Thoracic aorta (tissue), 2 donors: Measurements from ENCODE around the gene NCBP3. TPM values are rescaled to one million over a fixed set of nuclear protein-coding genes. Genes with fewer than 3 reads are reported as not detected.
"Not testable (repeated sequence)": the region's sequence is repeated elsewhere in the genome, so short reads cannot be mapped to it uniquely, and the experiment has no call there.

Source experiments
- ATAC-seq: fragments of 150-250 bp; one replicate; pipeline ENCODE4 v1.8.0; 2017; ENCODE audit warnings: low read depth; ENCODE audit not compliant: insufficient number of reproducible peaks, low FRiP score
- DNase-seq: peaks from one replicate; pipeline ENCODE4 v3.0.0-alpha.2; 2020; ENCODE audit warnings: low spot score
- H3K27ac ChIP-seq, 2 donors: fragments of 200-600 bp; sonication (generic); 1 replicate in 1 of 2; 2 replicates in 1 of 2; pipeline ENCODE4 v1.5.1; 2016; ENCODE audit warnings: mild to moderate bottlenecking in 2 of 2, moderate library complexity in 2 of 2
- H3K27me3 ChIP-seq: fragments of 200-600 bp; sonication (generic); replicated peaks from 2 replicates; pipeline ENCODE4 v1.6.0; 2016; ENCODE audit warnings: mild to moderate bottlenecking; ENCODE audit not compliant: insufficient read depth
- H3K36me3 ChIP-seq: fragments of 200-600 bp; sonication (generic); one replicate; pipeline ENCODE4 v1.5.1; 2016
- H3K4me1 ChIP-seq, 2 donors: fragments of 200-600 bp; sonication (generic); 1 replicate in 1 of 2; 2 replicates in 1 of 2; pipeline versions ENCODE4 v1.5.1 to v1.6.0; 2016; ENCODE audit warnings: low read depth in 2 of 2, mild to moderate bottlenecking in 1 of 2; ENCODE audit not compliant: control insufficient read depth in 1 of 2
- H3K4me3 ChIP-seq: fragments of 200-600 bp; sonication (generic); 2 replicates; pipeline ENCODE4 v1.5.1; 2016; ENCODE audit warnings: mild to moderate bottlenecking
- H3K9me3 ChIP-seq: fragments of 200-600 bp; sonication (generic); 2 replicates; pipeline ENCODE4 v1.5.1; 2016
- total RNA-seq, 2 donors: library from RNA; depleted of rRNA; stranded (reverse); fragments of >200 nt; gene quantifications; one replicate each; pipeline versions ENCODE4 v1.1.0 to v1.2.3, GENCODE V29; 2016
- TF ChIP-seq, protein P1 (sequence below): fragments of 200-600 bp; sonication (generic); IDR thresholded peaks from one replicate; pipeline ENCODE4 v1.5.1; 2019; ENCODE audit warnings: antibody characterized with exemption

NCBP3 gene
- total RNA-seq, 2 donors from 2014 or later = 28.8 to 47.8 TPM

DNA sequence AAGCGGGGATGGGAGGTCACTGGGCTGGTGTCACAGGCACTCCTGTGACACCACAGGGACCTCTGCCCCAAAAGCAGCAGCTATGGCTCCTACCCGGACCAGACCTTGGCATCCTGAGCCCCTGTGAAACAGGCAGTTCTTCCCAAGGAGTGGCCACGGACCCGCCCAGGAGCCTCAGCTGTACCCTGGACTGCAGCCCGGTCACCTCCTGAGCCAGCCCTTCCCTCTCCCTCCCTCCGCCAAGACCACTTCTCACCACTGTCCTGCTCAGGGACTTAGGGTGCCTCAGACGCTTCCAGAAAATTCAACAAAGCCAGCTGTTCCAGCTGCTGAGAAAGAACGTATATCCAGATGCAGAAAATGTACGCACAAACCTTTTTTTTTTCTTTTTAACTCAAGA lies 13.9 kb upstream of the NCBP3 start:
- peaks cover 3 to 7% of the 10 kb centered on the region in 2 donors for H3K4me1 ChIP-seq
- H3K27ac ChIP-seq = no peak overlapping the region
- TF ChIP-seq, protein P1, sequence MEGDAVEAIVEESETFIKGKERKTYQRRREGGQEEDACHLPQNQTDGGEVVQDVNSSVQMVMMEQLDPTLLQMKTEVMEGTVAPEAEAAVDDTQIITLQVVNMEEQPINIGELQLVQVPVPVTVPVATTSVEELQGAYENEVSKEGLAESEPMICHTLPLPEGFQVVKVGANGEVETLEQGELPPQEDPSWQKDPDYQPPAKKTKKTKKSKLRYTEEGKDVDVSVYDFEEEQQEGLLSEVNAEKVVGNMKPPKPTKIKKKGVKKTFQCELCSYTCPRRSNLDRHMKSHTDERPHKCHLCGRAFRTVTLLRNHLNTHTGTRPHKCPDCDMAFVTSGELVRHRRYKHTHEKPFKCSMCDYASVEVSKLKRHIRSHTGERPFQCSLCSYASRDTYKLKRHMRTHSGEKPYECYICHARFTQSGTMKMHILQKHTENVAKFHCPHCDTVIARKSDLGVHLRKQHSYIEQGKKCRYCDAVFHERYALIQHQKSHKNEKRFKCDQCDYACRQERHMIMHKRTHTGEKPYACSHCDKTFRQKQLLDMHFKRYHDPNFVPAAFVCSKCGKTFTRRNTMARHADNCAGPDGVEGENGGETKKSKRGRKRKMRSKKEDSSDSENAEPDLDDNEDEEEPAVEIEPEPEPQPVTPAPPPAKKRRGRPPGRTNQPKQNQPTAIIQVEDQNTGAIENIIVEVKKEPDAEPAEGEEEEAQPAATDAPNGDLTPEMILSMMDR = no peak
- H3K4me3 ChIP-seq = no peak overlapping the region
- ATAC-seq (no peak), DNase-seq (no peak)
- H3K36me3 ChIP-seq = peaks cover 2% of the 10 kb centered on the region
- no peaks in the 10 kb centered on the region for H3K9me3 ChIP-seq
- no peaks in the 10 kb centered on the region for H3K27me3 ChIP-seq

DNA sequence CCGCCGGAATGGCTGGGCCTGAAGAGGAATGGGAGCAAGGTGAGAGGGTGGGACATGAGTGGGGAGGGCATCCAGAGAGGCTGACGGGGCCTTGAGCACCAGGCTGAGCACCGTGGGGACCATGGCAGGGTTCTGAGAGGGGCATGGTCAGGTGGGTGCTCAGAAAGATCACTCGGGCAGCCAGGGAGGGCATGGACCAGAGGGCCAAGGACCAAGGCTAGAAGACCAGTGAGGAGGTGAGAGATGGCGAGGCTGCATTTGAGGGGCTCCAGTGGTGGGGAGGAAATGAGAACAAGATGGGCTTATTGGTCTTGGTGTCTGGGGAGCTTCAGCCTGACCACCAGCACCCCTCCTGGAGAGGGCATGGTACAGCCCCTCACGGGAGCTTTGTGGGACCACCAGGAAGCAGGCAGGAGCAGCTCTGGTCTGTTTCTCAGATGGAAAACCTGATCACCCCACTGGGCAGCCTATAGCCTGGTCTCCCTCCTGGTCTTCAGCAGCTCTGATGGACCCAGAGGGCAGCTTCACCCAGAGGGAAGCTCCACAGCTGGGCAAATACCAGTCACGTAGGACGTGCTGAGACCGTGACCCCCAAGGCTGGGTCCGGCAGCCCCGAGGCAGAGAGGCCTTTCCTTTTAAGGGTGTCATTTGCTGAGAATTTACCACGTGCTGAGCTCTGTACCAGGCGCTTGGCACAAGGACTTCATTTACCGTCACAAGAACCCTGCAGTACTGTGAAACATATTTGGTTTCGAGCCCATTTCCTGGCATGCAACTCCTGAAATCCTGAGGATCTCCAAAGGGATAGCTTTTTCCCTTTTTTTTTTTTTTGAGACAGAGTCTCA lies 11.4 kb upstream of the NCBP3 start:
- no peaks in the 10 kb centered on the region for H3K4me1 ChIP-seq
- DNase-seq = no peak
- H3K27ac ChIP-seq = no peak overlapping the region
- no peaks in the 10 kb centered on the region for H3K27me3 ChIP-seq
- H3K36me3 ChIP-seq = peaks cover 2% of the 10 kb centered on the region
- no peak for ATAC-seq
- TF ChIP-seq, protein P1 = no peak
- H3K9me3 ChIP-seq = no peaks in the 10 kb centered on the region
- H3K4me3 ChIP-seq = no peak overlapping the region

DNA sequence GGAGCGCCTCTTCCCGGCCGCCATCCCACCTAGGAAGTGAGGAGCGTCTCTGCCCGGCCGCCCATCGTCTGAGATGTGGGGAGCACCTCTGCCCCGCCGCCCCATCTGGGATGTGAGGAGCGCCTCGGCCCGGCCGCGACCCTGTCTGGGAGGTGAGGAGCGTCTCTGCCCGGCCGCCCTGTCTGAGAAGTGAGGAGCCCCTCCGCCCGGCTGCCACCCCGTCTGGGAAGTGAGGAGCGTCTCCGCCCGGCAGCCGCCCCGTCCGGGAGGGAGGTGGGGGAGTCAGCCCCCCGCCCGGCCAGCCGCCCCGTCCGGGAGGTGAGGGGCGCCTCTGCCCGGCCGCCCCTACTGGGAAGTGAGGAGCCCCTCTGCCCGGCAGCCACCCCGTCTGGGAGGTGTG lies 8.2 kb upstream of the NCBP3 start:
- not testable (repeated sequence) for DNase-seq, H3K27ac ChIP-seq, H3K4me3 ChIP-seq, H3K36me3 ChIP-seq, H3K4me1 ChIP-seq, H3K27me3 ChIP-seq, ATAC-seq, H3K9me3 ChIP-seq

DNA sequence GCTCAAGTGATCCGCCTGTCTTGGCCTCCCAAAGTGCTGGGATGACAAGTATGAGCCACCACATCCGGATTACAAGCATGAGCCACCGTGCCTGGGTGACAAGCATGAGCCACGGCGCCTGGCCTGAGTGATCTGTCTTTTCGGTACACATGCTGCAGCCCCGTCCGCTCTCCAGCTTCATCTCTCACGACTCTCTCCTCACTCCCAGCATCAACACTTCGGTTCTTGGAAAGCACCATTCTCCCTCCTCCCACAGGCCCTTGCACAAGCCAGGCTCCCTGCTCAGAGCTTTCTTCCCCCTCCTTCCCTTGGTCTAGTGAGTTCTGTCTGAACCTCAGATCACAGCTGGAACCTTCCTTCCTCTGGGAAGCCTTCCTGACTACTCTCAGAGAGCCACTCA lies 6.5 kb upstream of the NCBP3 start:
- H3K4me3 ChIP-seq = no peak overlapping the region
- DNase-seq (no peak), ATAC-seq (no peak)
- no peaks in the 10 kb centered on the region for H3K27me3 ChIP-seq
- H3K36me3 ChIP-seq = no peaks in the 10 kb centered on the region
- no peaks in the 10 kb centered on the region for H3K9me3 ChIP-seq
- TF ChIP-seq, protein P1 = no peak
- H3K27ac ChIP-seq = no peak overlapping the region
- H3K4me1 ChIP-seq = no peaks in the 10 kb centered on the region

DNA sequence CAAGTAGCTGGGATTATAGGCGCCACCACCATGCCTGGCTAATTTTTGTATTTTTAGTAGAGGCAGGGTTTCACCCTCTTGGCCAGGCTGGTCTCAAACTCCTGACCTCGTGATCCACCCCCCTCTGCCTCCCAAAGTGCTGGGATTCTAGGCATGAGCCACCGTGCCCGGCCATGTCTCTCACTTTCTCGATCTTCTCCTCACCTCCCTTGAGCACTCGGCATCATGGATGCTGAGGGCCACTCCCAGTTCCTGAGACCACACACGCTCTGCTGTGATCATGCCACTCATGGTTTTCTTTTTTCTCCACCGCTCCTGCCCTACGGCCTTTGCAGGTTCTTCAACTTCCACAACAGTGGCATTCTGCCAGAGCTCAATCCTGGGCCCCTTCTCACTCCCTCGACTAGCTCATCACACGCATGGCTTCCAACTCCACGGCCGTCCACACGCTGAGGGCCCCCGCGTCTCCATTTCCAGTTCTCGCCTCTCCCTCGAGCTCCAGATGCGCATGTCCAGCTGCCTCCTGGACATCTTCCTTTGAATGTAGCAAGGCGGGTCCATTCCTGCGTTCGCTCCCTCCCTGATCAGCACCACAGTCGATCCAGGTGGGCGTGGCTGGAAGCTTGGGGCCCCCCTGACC lies 5.5 kb upstream of the NCBP3 start:
- DNase-seq = no peak
- H3K9me3 ChIP-seq = no peaks in the 10 kb centered on the region
- H3K4me1 ChIP-seq = peaks cover 0 to 1% of the 10 kb centered on the region in 2 donors
- no peak for ATAC-seq
- H3K27me3 ChIP-seq = no peaks in the 10 kb centered on the region
- TF ChIP-seq, protein P1 = no peak
- no peaks in the 10 kb centered on the region for H3K36me3 ChIP-seq
- H3K27ac ChIP-seq = no peak overlapping the region
- H3K4me3 ChIP-seq = no peak overlapping the region
